T47D (cell line): Measurements from ENCODE around the gene SCRN2.

Experiments used
- DNase-seq, 2 experiments: peaks; one replicate each; pipeline versions ENCODE4 v3.0.0 to v3.0.0-alpha.2; 2011 to 2012; ENCODE audit warnings: low read depth in 1 of 2, low spot score in 1 of 2
- JUND ChIP-seq: IDR thresholded peaks from 2 replicates; pipeline ENCODE4 v1.6.1; 2012; ENCODE audit warnings: low read depth
- in situ Hi-C: cut with HindIII; loops from 2 replicates; pipeline ENCODE4 v1.10.0; 2016; ENCODE audit warnings: low sequenced_read_pairs, low pct_unique_long_range_greater_than_20kb

SCRN2 gene

DNA sequence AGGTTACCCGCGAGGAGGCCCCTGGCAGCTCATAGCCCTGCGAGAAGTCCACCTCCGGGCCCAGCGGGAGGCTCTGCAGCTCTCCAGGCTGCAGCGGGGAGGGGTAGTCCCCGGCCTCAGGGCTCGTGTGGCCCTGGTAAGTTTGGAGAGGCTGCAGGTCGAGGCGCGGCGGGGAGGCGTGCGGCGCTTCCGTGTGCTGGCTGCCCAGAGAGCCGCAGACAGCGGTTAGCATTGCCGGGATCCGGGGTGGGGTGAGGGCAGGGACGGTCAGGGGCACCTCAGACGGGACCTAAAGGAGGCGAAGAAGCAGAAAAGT, 7.1 kb upstream of the SCRN2 start:
- in situ Hi-C loops: no loop called here
- no peak for TF ChIP-seq JUND
- no peak for DNase-seq

GRCh38 chr17:47847341-47848197, 6.5 kb upstream of the SCRN2 start:
- no peak for TF ChIP-seq JUND
- in situ Hi-C loops: no loop called here
- DNase-seq: no peak

GRCh38 chr17:47846716-47847340, 5.8 kb upstream of the SCRN2 start:
- in situ Hi-C loops: no loop called here
- TF ChIP-seq JUND: no peak

GRCh38 chr17:47845716-47846075, 4.6 kb upstream of the SCRN2 start:
- TF ChIP-seq JUND: no peak
- DNase-seq: no peak
- in situ Hi-C loops: no loop called here

More at GRCh38 chr17:47846716-47847340, 5.8 kb upstream of the SCRN2 start:
- DNase-seq: no peak

DNA sequence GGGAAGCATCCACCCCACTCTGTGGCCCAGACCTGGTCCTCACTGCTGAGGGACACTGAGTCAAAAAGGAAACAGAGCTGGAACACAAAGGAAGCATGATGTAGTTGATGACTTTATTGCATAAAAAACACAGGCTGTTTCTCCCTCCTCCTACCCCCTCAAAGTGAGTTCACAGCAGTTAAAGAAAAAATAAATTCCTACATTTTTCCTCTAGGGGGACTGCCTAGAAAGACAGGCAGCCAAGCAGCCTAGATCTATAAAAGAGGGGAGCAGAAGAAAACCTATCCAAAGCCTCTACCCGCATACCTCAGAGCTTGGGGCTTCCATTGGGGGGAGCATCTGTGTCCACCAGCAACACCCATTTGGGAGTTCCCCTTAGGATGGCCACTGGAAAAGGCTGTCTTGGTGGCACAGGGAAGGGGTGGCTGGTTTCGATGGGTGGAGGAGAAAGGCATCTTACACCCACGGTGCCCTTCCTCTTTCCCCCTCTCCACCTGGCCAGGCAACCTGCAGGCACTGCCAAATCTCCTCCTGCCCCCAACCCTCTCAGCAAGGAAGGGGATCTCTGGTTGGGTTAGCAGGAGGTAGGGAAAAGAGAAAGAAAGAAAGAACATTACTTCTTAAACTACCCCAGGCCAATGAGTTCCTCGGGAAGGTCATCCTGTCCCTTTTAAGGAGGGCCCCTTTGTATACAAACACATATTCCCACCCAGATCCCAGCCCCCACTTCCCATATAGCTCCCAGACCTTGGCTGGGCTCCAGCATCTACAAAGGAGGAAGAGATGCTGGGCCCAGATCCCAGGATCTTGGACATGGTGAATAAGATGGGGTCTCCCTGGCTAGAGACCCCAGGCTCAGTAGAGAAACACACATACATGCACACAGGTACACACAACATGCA, 4.0 kb upstream of the SCRN2 start:
- no peak for TF ChIP-seq JUND
- in situ Hi-C loops: no loop called here

GRCh38 chr17:47844227-47844626, 3.2 kb upstream of the SCRN2 start:
- no peak for TF ChIP-seq JUND
- DNase-seq: peak in 1 of 2 experiments; percentile 23
- in situ Hi-C loops: no loop called here

More for the DNA sequence above, 4.0 kb upstream of the SCRN2 start:
- DNase-seq: peak in 1 of 2 experiments; percentile 40

DNA sequence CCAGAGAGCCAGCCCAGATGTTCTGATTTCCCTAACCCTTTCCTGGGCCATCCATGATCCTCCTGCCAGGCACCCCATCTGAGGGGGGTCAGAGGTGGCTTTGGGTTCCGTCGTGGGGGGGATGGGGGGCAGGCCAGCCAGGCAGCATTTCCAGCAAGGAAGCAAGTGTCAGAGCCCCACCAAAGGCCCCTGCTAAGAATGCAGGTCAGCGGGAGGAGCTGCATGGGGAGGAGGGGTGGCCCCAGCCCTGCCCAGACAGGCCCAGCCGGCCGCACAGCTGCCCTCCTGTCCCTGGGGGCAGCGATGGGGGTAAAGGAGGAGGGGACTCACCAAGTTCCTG, 2.3 kb upstream of the SCRN2 start:
- no peak for DNase-seq
- no peak for TF ChIP-seq JUND
- in situ Hi-C loops: no loop called here

DNA sequence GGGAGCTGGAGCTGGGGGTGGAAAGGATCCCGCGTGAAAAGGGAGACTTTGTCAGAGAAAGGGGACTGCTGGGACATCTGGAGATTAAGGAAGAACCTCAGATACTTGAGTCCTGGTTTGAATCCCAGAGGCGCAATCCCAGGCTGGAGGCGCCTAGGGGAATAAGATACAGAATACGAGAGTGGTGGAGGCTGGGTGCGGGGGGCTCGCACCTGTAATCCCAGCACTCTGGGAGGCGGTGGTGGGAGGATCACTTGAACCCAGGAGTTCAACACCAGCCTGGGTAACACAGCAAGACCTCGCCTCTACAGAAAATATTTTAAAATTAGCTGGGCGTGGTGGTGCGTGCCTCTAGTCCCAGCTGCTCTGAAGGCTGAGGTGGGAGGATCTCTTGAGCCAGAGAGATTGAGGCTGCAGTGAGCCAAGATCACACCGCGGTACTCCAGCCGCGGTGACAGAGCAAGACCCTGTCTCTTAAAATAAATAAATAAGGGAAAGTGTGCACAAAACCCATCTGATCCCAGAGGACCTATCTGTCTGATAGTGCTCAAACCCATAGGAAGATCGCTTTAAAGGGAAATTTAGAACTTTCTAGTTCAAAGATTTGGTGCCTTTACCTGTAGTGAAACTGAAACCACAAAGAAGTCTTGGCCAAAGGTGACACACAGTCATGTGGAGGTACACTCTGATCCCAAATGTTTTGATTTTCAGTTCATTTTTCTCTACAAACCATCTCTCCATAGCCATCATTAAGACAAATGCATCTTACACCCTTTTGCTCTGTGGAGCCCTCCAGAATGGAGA, 617 bp upstream of the SCRN2 start:
- DNase-seq: no peak
- TF ChIP-seq JUND: no peak
- in situ Hi-C loops: no loop called here

- in situ Hi-C loops: no loop called here
- no peak for TF ChIP-seq JUND
- peak in 1 of 2 experiments; percentile 27 for DNase-seq
Observed at GRCh38 chr17:47840001-47840741, 902 bp downstream of the SCRN2 start.

DNA sequence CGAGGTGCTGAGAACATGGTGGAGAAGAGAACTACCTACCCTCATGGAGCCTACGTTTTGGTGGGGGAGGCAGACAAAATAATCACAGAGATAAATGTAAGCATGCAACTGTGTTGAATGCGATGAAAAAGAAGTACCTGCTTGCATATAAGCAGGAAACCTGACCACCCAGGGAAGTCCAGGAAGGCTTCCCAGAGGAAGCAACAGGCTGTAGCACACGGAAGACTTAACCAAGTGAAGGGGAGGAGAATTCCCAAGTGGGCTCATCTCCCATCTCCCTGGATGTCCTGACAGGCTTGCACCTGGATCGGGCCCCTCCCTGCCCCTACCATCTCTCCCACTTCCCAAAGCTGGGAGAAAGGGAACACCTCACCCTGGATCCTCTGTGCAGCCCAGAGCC, 2.0 kb downstream of the SCRN2 start:
- TF ChIP-seq JUND: no peak
- in situ Hi-C loops: no loop called here

DNA sequence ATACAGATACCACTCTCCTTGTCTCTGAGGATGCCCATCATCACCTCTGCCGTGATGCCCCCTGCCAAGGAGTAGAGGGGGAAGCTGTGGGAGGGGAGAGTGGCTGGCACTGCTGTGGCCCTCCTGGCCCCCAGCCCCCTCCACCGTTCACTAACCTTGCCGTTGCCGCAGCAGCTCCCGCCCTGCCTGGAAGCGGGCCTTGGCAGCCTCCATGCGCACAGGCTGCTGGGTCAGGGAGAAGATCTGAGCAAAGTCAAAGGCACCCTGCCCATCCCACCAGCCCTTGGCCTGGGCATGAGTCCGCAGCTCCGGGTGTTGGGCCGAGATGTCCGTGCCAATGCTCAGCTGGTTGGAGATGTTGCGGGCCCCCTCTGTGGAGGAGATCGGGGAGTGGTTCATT, 2.4 kb downstream of the SCRN2 start:
- in situ Hi-C loops: no loop called here

More for the DNA sequence above, 2.0 kb downstream of the SCRN2 start:
- DNase-seq: no peak

More for the DNA sequence above, 2.4 kb downstream of the SCRN2 start:
- no peak for DNase-seq
- no peak for TF ChIP-seq JUND
